GM18505 (cell line): Measurements from ENCODE around the gene SLC25A13.
"Not testable (repeated sequence)": the region's sequence is repeated elsewhere in the genome, so short reads cannot be mapped to it uniquely, and the experiment has no call there.

ENCODE experiments used
- ATAC-seq: cut with Tn5 transposase; IDR thresholded peaks from one replicate; pipeline ENCODE4 v1.9.1; 2021; ENCODE audit not compliant: unreplicated experiment
- POLR2A ChIP-seq: IDR thresholded peaks from 4 replicates; pipeline ENCODE4 v1.6.1; 2011; ENCODE audit warnings: borderline replicate concordance; ENCODE audit not compliant: insufficient read depth, insufficient read length; ENCODE audit errors: extremely low read depth

Gene SLC25A13

GRCh38 chr7:96178581-96178980, 143.3 kb downstream of the SLC25A13 start:
- no peak for ATAC-seq
- TF ChIP-seq POLR2A = no peak

GRCh38 chr7:96177353-96177752, 144.5 kb downstream of the SLC25A13 start:
- TF ChIP-seq POLR2A = no peak
- no peak for ATAC-seq

- no peak for ATAC-seq
- no peak for TF ChIP-seq POLR2A
Measured at GRCh38 chr7:96174812-96175211, 147.1 kb downstream of the SLC25A13 start.

- TF ChIP-seq POLR2A = no peak
- no peak for ATAC-seq
Measured at GRCh38 chr7:96173781-96174180, 148.1 kb downstream of the SLC25A13 start.

- no peak for ATAC-seq
- no peak for TF ChIP-seq POLR2A
Measured at GRCh38 chr7:96169439-96169838, 152.5 kb downstream of the SLC25A13 start.

- no peak for ATAC-seq
- no peak for TF ChIP-seq POLR2A
Measured at GRCh38 chr7:96167424-96167823, 154.5 kb downstream of the SLC25A13 start.

- ATAC-seq = no peak
- no peak for TF ChIP-seq POLR2A
Measured at GRCh38 chr7:96161897-96162296, 160.0 kb downstream of the SLC25A13 start.

- no peak for TF ChIP-seq POLR2A
- ATAC-seq = no peak
Measured at GRCh38 chr7:96157856-96158255, 164.0 kb downstream of the SLC25A13 start.

GRCh38 chr7:96154506-96154905, 167.4 kb downstream of the SLC25A13 start:
- not testable (repeated sequence) for ATAC-seq

- TF ChIP-seq POLR2A = no peak
- no peak for ATAC-seq
Measured at GRCh38 chr7:96152706-96153105, 169.2 kb downstream of the SLC25A13 start.

GRCh38 chr7:96151889-96152288, 170.0 kb downstream of the SLC25A13 start:
- no peak for TF ChIP-seq POLR2A
- ATAC-seq = no peak

GRCh38 chr7:96144260-96144526, 177.7 kb downstream of the SLC25A13 start:
- no peak for ATAC-seq
- no peak for TF ChIP-seq POLR2A

GRCh38 chr7:96143495-96144259, 178.2 kb downstream of the SLC25A13 start:
- no peak for ATAC-seq

GRCh38 chr7:96136600-96137239, 185.2 kb downstream of the SLC25A13 start:
- ATAC-seq = no peak
- no peak for TF ChIP-seq POLR2A

More at GRCh38 chr7:96143495-96144259, 178.2 kb downstream of the SLC25A13 start:
- no peak for TF ChIP-seq POLR2A
